GM19025 (cell line): ENCODE measurements around the gene SCN2A.
A peak's percentile ranks its signal among the peaks of the same experiment; 100 is the strongest.

Source experiments
- ATAC-seq: cut with Tn5 transposase; IDR thresholded peaks from one replicate; pipeline ENCODE4 v1.9.1; 2021; ENCODE audit warnings: mild to moderate bottlenecking, low read depth, moderate library complexity; ENCODE audit not compliant: unreplicated experiment

Gene SCN2A

GRCh38 chr2:165407466-165407865 is 168.3 kb downstream of the SCN2A start:
- ATAC-seq: no peak

GRCh38 chr2:165408186-165408585 is 169.0 kb downstream of the SCN2A start:
- no peak for ATAC-seq

DNA sequence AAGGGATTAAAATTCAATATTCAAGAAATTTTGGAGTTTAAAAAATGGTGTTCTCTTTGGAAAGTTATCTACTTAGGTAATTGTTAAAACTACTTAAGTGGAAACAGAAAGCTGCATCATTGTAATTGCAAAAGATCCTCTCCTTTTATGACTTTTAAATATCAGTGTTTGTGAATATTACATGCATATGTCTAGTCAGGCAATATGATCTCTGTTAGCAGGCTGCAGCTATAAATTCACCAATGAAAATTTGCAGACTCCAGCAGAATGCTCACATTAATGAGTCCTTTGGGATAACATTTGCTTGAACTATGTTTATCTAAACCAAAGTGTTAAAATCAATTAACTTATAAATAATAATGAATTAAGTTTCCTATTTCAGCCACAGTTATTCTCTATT is 171.1 kb downstream of the SCN2A start:
- ATAC-seq: no peak

GRCh38 chr2:165414187-165414586 is 175.0 kb downstream of the SCN2A start:
- ATAC-seq: no peak

- ATAC-seq: no peak
Observed at GRCh38 chr2:165417009-165417408, 177.8 kb downstream of the SCN2A start.

GRCh38 chr2:165420231-165420630 is 181.0 kb downstream of the SCN2A start:
- no peak for ATAC-seq

GRCh38 chr2:165423081-165423480 is 183.9 kb downstream of the SCN2A start:
- ATAC-seq: no peak

DNA sequence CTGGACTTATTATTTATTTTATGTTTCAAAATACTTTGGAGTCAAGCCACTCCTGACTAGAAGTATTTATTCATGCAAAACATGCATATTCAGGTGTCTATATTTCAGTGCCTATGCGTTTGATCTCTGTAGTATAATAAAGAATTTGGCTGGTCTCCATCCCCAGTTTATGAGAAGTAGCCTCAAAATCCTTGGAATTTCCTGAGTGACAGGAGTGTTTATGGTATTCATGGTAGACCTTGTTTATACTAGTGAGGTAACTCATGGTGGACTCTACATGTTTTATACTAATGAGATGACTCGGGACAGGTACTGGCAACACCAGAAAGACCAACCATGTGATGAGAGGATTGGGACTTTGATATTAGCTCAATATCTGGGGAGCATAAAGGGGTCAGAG is 186.3 kb downstream of the SCN2A start:
- no peak for ATAC-seq

DNA sequence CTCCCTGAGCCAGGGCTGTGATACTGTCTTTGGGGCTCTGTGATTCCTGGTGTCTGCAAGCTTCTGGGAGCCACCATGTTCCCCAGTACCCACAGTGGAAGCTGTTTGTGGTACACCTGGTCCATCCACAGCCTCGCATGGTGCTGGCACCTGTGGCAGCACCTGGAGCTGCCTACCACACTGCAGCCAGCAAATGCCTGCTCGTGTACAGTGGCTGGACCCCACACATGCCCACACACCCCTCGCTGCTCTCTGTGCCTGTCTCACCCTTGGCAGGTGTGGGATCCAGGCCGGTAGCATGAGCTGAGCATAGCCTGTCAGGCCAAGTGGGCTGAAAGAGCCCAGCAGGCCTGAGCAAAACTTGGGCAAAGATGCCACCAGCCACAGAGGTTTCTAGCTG is 188.5 kb downstream of the SCN2A start:
- ATAC-seq: no peak

GRCh38 chr2:165428926-165429325 is 189.7 kb downstream of the SCN2A start:
- ATAC-seq: no peak

- no peak for ATAC-seq
Observed at GRCh38 chr2:165431014-165431413, 191.8 kb downstream of the SCN2A start.

- ATAC-seq: no peak
Observed at GRCh38 chr2:165432234-165432966, 193.2 kb downstream of the SCN2A start.

DNA sequence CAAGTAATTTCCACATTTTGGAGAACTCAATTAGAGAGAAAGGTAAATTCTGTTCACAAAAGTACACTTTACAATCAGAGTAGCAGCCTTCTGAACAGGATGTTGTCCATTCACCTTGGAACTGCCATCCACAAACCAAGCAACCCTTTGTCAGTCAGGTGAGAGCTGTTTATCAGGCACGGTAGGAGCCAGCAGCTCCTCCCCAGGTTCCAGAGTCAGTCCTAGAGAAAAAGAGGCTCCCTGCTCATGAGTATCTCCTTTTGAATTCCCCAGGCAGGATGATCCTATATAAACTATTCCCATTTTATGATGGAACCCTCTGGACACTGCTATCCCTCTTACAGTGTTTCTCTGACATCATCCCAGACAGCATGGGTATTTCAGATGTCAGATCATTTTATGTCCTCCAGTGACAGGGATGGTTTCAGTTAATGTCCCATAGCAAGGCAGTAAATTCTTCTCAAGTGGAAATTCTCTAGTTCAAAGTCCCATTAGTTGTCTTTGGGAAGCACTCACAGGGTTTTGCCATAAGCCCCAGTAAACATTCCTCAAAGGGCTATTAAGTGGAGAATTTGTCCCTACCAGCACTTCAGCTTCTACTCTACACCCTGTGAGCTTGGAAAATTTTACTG is 195.8 kb downstream of the SCN2A start:
- no peak for ATAC-seq

GRCh38 chr2:165435611-165436010 is 196.4 kb downstream of the SCN2A start:
- no peak for ATAC-seq

- peak; percentile 75 for ATAC-seq
Observed at GRCh38 chr2:165436559-165436958, 197.3 kb downstream of the SCN2A start.

DNA sequence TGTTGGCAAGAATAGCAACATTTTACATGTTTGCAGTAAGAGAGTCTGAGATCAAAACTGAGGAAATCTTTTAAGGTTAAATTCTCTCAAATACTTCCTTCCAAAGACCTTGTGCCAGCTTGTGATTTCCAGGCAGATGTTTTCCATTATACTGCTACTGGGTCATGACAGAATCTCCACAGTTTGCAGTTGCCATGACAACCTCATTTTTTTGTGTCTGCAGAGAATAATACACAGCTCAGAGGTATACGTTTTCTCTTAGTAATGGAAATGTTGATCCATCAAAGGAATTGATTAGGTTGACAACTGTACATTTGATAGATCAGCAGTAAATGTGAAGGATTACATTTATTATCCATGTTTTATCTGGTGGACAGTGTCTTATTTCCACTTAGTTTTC is 201.2 kb downstream of the SCN2A start:
- no peak for ATAC-seq
